ENCODE results near the gene PABPC1L.

Gene PABPC1L

GRCh38 chr20:44886828-44887227, 23.0 kb upstream of the PABPC1L start:
- Histone ChIP-seq H3K4me3 (replicated peaks; ENCODE audit: low read depth, low read length) (peak overlapping the region; percentile 94), H3K36me3 (ENCODE audit: control insufficient read depth, insufficient read depth, low read length) (no peaks in the 10 kb centered on the region), H3K27me3 (replicated peaks; ENCODE audit: control insufficient read depth, insufficient read depth, low read length) (no peaks in the 10 kb centered on the region)
- DNase-seq (ENCODE audit: extremely low read depth, insufficient read length) = no peak
- TF ChIP-seq CTCF (IDR thresholded peaks at IDR 0.05; ENCODE audit: insufficient read depth, low read length, poor library complexity, severe bottlenecking) = no peak

- TF ChIP-seq CTCF (IDR thresholded peaks at IDR 0.05; ENCODE audit: insufficient read depth, low read length, poor library complexity, severe bottlenecking) = no peak
- no peak for DNase-seq (ENCODE audit: extremely low read depth, insufficient read length)
- peak overlapping the region; percentile 94 for H3K4me3 ChIP-seq (replicated peaks; ENCODE audit: low read depth, low read length)
- H3K36me3 ChIP-seq (ENCODE audit: control insufficient read depth, insufficient read depth, low read length) = no peaks in the 10 kb centered on the region
- no peaks in the 10 kb centered on the region for H3K27me3 ChIP-seq (replicated peaks; ENCODE audit: control insufficient read depth, insufficient read depth, low read length)
These were observed 22.4 kb upstream of the PABPC1L start for GRCh38 chr20:44887466-44887865.

- Histone ChIP-seq H3K27me3 (replicated peaks; ENCODE audit: control insufficient read depth, insufficient read depth, low read length) (no peaks in the 10 kb centered on the region), H3K36me3 (ENCODE audit: control insufficient read depth, insufficient read depth, low read length) (no peaks in the 10 kb centered on the region; the same call in 1 of the 2 replicates), H3K4me3 (replicated peaks; ENCODE audit: low read depth, low read length) (peak overlapping the region; percentile 94)
- DNase-seq (ENCODE audit: extremely low read depth, insufficient read length) = no peak
- TF ChIP-seq CTCF (IDR thresholded peaks at IDR 0.05; ENCODE audit: insufficient read depth, low read length, poor library complexity, severe bottlenecking) = peak; percentile 25
These were observed 21.4 kb upstream of the PABPC1L start for GRCh38 chr20:44888226-44889103.

GRCh38 chr20:44891826-44892225, 18.0 kb upstream of the PABPC1L start:
- H3K4me3 ChIP-seq (replicated peaks; ENCODE audit: low read depth, low read length) = no peak overlapping the region
- TF ChIP-seq CTCF (IDR thresholded peaks at IDR 0.05; ENCODE audit: insufficient read depth, low read length, poor library complexity, severe bottlenecking) = no peak
- H3K36me3 ChIP-seq (ENCODE audit: control insufficient read depth, insufficient read depth, low read length) = no peaks in the 10 kb centered on the region; the same call in 1 of the 2 replicates
- DNase-seq (ENCODE audit: extremely low read depth, insufficient read length) = no peak
- no peaks in the 10 kb centered on the region for H3K27me3 ChIP-seq (replicated peaks; ENCODE audit: control insufficient read depth, insufficient read depth, low read length)

DNA sequence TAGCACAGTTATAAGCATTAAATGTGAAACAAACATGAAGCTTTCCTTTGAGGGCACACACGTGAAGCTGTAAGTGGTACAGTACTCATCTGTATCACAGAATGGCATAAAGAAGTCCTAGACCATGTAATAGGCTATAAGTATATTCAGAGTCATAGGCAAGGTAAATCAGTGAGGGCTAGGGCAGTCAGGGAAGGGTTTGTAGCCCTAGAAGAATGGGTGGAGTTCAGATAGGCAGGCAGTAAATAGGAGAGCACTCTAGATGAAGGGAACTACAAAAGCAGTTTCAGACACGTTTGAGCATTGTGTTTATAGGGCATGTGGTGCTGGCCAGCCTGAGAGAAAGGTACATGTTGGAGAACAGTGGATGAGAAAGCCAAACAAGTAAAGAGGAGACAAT, 14.9 kb upstream of the PABPC1L start:
- Histone ChIP-seq H3K4me3 (replicated peaks; ENCODE audit: low read depth, low read length) (no peak overlapping the region), H3K36me3 (ENCODE audit: control insufficient read depth, insufficient read depth, low read length) (no peaks in the 10 kb centered on the region; the same call in 1 of the 2 replicates), H3K27me3 (replicated peaks; ENCODE audit: control insufficient read depth, insufficient read depth, low read length) (no peaks in the 10 kb centered on the region)
- no peak for DNase-seq (ENCODE audit: extremely low read depth, insufficient read length)
- no peak for TF ChIP-seq CTCF (IDR thresholded peaks at IDR 0.05; ENCODE audit: insufficient read depth, low read length, poor library complexity, severe bottlenecking)

Measured in GM06990 (cell line).